Measurements from ENCODE around the gene PPM1L. TPM values are rescaled to one million over a fixed set of nuclear protein-coding genes. Genes with fewer than 3 reads are reported as not detected.

Gene PPM1L
- total RNA-seq, 1 donor from 2014 or later = 12.2 TPM

- peaks cover 1% of the 10 kb centered on the region for H3K27me3 Mint-ChIP-seq (ENCODE audit: unreplicated experiment)
- no peak overlapping the region for H3K4me3 Mint-ChIP-seq (ENCODE audit: unreplicated experiment)
- H3K27ac Mint-ChIP-seq (ENCODE audit: unreplicated experiment) = no peak overlapping the region
- H3K9me3 Mint-ChIP-seq (ENCODE audit: unreplicated experiment) = no peaks in the 10 kb centered on the region
- no peaks in the 10 kb centered on the region for H3K36me3 Mint-ChIP-seq (ENCODE audit: low read depth, unreplicated experiment)
- TF ChIP-seq, protein P1, sequence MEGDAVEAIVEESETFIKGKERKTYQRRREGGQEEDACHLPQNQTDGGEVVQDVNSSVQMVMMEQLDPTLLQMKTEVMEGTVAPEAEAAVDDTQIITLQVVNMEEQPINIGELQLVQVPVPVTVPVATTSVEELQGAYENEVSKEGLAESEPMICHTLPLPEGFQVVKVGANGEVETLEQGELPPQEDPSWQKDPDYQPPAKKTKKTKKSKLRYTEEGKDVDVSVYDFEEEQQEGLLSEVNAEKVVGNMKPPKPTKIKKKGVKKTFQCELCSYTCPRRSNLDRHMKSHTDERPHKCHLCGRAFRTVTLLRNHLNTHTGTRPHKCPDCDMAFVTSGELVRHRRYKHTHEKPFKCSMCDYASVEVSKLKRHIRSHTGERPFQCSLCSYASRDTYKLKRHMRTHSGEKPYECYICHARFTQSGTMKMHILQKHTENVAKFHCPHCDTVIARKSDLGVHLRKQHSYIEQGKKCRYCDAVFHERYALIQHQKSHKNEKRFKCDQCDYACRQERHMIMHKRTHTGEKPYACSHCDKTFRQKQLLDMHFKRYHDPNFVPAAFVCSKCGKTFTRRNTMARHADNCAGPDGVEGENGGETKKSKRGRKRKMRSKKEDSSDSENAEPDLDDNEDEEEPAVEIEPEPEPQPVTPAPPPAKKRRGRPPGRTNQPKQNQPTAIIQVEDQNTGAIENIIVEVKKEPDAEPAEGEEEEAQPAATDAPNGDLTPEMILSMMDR (IDR thresholded peaks at IDR 0.05; ENCODE audit: unreplicated experiment) = no peak
- DNase-seq (ENCODE audit: low spot score) = no peak
- no peaks in the 10 kb centered on the region for H3K4me1 Mint-ChIP-seq (ENCODE audit: unreplicated experiment)
Observed at GRCh38 chr3:160906646-160907045, 150.6 kb downstream of the PPM1L start.

DNA sequence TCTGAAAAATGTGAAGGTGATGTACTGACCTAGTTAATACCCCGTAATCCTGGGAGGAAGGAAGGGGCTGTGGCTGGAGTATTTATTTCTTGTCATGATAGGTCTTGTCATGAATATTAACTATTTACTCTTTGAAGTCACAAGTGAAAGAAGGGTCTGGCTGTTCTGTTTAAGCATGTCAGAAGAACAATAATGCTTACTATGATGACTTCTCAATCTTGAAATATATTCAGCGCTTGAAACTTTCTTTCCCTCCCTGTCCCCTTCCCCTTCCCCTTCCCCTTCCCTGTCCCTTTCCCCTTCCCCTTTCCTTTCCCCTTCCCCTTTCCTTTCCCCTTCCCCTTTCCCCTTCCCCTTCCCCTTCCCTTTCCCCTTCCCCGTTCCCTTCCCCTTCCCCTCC is 153.9 kb downstream of the PPM1L start:
- no peaks in the 10 kb centered on the region for H3K27me3 Mint-ChIP-seq (ENCODE audit: unreplicated experiment)
- H3K36me3 Mint-ChIP-seq (ENCODE audit: low read depth, unreplicated experiment) = no peaks in the 10 kb centered on the region

DNA sequence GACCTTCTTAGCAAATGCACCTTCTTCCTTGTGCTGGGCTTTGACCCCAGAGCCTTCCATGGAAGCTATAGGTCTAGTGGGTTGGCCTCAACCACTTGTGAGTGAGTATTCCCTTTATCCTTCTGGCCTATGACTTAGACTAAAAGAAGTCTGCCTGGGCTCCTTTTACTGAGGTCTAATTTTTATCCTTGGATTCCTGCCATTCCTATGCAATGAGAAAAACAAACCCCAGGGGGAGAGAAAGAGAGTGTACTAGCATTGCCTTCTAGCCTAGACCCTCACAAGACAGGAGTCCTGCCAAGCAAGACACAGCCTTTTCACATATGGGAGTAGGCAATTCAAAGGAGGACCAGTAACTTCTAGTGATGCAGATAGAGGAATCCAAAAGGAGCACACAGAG is 155.4 kb downstream of the PPM1L start:
- no peak for DNase-seq (ENCODE audit: low spot score)
- TF ChIP-seq, protein P1 (IDR thresholded peaks at IDR 0.05; ENCODE audit: unreplicated experiment) = no peak
- no peak overlapping the region for H3K27ac Mint-ChIP-seq (ENCODE audit: unreplicated experiment)
- no peaks in the 10 kb centered on the region for H3K27me3 Mint-ChIP-seq (ENCODE audit: unreplicated experiment)
- H3K36me3 Mint-ChIP-seq (ENCODE audit: low read depth, unreplicated experiment) = no peaks in the 10 kb centered on the region
- no peaks in the 10 kb centered on the region for H3K4me1 Mint-ChIP-seq (ENCODE audit: unreplicated experiment)
- no peak overlapping the region for H3K4me3 Mint-ChIP-seq (ENCODE audit: unreplicated experiment)
- H3K9me3 Mint-ChIP-seq (ENCODE audit: unreplicated experiment) = no peaks in the 10 kb centered on the region

More for the DNA sequence above, 153.9 kb downstream of the PPM1L start:
- TF ChIP-seq, protein P1 (IDR thresholded peaks at IDR 0.05; ENCODE audit: unreplicated experiment) = no peak
- Mint-ChIP-seq H3K4me1 (ENCODE audit: unreplicated experiment) (no peaks in the 10 kb centered on the region), H3K4me3 (ENCODE audit: unreplicated experiment) (no peak overlapping the region), H3K9me3 (ENCODE audit: unreplicated experiment) (no peaks in the 10 kb centered on the region), H3K27ac (ENCODE audit: unreplicated experiment) (no peak overlapping the region)
- no peak for DNase-seq (ENCODE audit: low spot score)

- Mint-ChIP-seq H3K27ac (ENCODE audit: unreplicated experiment) (no peak overlapping the region), H3K4me3 (ENCODE audit: unreplicated experiment) (no peak overlapping the region), H3K4me1 (ENCODE audit: unreplicated experiment) (no peaks in the 10 kb centered on the region), H3K27me3 (ENCODE audit: unreplicated experiment) (peaks cover 2% of the 10 kb centered on the region), H3K9me3 (ENCODE audit: unreplicated experiment) (no peaks in the 10 kb centered on the region), H3K36me3 (ENCODE audit: low read depth, unreplicated experiment) (no peaks in the 10 kb centered on the region)
- no peak for DNase-seq (ENCODE audit: low spot score)
- TF ChIP-seq, protein P1 (IDR thresholded peaks at IDR 0.05; ENCODE audit: unreplicated experiment) = no peak
Observed at GRCh38 chr3:160916472-160916871, 160.4 kb downstream of the PPM1L start.

GRCh38 chr3:160919942-160920341 is 163.9 kb downstream of the PPM1L start:
- H3K36me3 Mint-ChIP-seq (ENCODE audit: low read depth, unreplicated experiment) = no peaks in the 10 kb centered on the region
- no peaks in the 10 kb centered on the region for H3K4me1 Mint-ChIP-seq (ENCODE audit: unreplicated experiment)
- TF ChIP-seq, protein P1 (IDR thresholded peaks at IDR 0.05; ENCODE audit: unreplicated experiment) = no peak
- peaks cover 2% of the 10 kb centered on the region for H3K27me3 Mint-ChIP-seq (ENCODE audit: unreplicated experiment)
- DNase-seq (ENCODE audit: low spot score) = no peak
- H3K27ac Mint-ChIP-seq (ENCODE audit: unreplicated experiment) = no peak overlapping the region
- no peaks in the 10 kb centered on the region for H3K9me3 Mint-ChIP-seq (ENCODE audit: unreplicated experiment)
- no peak overlapping the region for H3K4me3 Mint-ChIP-seq (ENCODE audit: unreplicated experiment)

Measured in endothelial cell (in vitro differentiated cells).